GM11168 (cell line): Measurements from ENCODE around the gene TLE2.
"Not testable (repeated sequence)": the region's sequence is repeated elsewhere in the genome, so short reads cannot be mapped to it uniquely, and the experiment has no call there.

ENCODE experiments used
- in situ Hi-C: fragments of 300-500 bp; cut with MboI; formaldehyde crosslinking; loops from one replicate; pipeline ENCODE4 v1.12.0; 2022; ENCODE audit warnings: low sequenced_read_pairs; ENCODE audit not compliant: unreplicated experiment

Gene TLE2

GRCh38 chr19:3015126-3016057 is 13.7 kb downstream of the TLE2 start:
- in situ Hi-C loops = no loop called here

- in situ Hi-C loops = no loop called here
Observed at GRCh38 chr19:3014135-3014534, 14.9 kb downstream of the TLE2 start.

DNA sequence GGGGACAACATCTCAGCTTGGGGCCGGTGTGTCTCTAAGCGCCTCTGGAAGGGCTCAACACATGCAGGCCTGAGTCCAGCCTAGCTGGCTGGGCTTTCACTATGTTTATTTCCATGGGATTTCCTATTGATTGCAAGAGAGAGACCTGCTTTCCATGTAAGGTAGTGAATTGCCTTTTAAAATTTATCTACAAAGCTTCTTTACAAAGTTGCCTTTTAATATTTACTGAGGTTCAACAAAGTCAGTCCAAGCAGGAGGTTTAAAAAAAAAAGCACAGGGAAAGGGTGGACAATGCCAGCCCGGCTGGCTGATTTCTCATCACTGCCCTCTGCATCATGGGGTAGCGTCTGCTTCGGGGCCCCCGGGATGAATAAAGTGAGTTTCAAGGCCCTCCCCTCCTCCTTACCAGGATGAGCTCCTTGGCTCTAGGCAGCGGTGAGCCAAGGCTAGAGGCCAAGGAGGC is 15.8 kb downstream of the TLE2 start:
- in situ Hi-C loops = no loop called here

DNA sequence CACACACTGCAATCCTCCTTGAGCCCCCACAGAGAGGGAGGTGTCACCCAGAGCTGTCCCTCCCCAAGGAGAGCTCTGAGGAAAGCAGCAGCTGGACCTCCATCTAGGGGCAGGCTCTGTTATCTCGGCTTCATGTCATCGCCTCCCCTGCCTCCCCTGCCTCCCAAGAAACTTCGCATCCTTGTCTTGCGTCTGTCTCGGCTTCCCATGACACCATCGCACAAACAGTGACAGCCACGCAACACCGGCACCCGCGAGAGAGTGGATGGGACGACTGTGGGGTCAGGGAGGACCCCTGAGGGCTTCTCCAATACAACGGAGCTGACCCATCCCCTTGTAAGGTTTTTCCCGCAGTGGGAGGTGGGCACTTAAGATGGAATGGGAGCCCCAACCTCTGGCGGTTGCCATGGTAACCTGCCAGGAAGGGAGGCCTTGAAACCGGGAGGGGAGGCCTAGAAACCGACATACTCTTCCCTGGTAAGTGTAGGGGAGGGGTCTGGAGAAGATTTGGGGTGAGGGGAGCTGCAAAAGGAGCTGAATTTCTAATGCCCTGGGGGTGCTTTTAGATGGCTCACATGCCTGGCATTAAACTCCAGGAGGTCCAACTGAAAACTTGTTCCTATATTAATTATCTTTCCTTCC is 16.3 kb downstream of the TLE2 start:
- in situ Hi-C loops = no loop called here

DNA sequence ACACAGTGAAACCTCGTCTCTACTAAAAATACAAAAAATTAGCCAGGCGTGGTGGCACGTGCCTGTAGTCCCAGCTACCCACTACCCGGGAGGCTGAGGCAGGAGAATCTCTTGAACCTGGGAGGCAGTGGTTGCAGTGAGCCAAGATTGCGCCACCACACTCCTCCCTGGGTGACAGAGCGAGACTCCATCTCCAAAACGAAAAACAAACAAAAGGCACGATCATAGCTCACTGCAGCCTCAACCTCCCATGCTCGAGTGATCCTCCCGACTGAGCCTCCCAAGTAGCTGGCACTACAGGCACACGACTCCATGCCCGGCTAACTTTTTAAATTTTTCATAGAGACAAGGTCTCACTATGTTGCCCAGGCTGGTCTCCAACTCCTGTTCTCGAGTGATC is 17.0 kb downstream of the TLE2 start:
- in situ Hi-C loops = not testable (repeated sequence)

- in situ Hi-C loops = no loop called here
Observed at GRCh38 chr19:3010871-3011270, 18.2 kb downstream of the TLE2 start.

DNA sequence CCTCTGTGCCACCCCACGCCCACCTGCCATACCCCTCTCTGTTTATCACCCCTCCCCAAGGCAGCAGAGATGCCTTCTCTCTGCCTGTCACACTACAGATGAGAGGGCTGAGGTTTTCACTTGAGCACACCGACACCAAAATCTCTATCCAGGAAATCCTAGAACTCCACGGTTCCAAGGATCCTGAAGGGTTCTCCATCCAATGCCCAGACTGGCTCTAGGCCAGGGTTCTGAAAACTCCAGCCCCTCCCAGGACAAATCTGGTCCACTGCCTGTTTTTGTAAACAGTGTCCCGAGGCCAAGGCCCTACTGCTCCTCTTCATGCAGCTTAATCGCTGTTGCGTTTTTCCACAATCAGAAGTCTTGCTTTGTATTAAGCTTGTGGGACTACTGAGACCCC is 20.1 kb downstream of the TLE2 start:
- in situ Hi-C loops = no loop called here

DNA sequence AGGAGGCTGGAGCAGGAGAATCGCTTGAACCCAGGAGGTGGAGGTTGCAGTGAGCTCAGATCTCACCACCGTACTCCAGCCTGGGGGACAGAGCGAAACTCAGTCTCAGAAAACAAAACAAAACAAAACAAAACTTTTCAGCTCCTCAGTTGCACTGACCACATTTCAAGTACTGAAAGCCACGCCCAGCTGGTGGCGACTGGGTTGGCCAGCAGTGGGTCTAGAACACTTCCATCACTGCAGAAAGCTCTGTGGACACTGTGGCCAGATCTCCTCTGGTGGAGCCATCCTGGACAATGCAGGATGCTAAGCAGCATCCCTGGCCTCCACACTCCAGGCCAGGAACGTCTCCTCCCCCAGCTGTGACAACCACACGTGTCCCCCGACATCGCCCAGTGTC is 21.1 kb downstream of the TLE2 start:
- in situ Hi-C loops = no loop called here

- in situ Hi-C loops = no loop called here
Observed at GRCh38 chr19:3006075-3006767, 22.9 kb downstream of the TLE2 start.

DNA sequence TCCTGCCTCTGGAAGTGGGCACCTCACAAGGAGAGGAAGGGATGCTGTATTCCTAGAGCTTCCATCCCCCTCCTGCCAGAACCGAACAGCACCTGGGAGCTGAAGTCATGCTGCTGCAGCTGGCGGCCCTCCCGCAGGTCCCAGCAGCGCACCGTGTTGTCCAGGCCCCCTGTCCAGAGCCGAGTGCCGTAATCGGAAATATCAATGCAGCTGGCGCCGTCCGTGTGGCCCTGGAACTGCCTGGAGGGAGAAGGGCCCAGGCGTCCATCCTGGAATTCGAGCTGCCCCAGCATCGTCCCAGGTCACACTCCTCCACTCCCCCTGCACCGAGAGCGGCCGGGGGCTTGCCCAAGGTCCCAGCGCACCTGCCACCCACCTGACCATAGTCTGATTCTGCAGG is 23.7 kb downstream of the TLE2 start:
- in situ Hi-C loops = no loop called here

- in situ Hi-C loops = no loop called here
Observed at GRCh38 chr19:3004522-3004921, 24.6 kb downstream of the TLE2 start.

GRCh38 chr19:3003046-3003445 is 26.0 kb downstream of the TLE2 start:
- in situ Hi-C loops = no loop called here

- in situ Hi-C loops = no loop called here
Observed at GRCh38 chr19:3001235-3001800, 27.8 kb downstream of the TLE2 start.

GRCh38 chr19:2998642-2999041 is 30.4 kb downstream of the TLE2 start:
- in situ Hi-C loops = no loop called here

DNA sequence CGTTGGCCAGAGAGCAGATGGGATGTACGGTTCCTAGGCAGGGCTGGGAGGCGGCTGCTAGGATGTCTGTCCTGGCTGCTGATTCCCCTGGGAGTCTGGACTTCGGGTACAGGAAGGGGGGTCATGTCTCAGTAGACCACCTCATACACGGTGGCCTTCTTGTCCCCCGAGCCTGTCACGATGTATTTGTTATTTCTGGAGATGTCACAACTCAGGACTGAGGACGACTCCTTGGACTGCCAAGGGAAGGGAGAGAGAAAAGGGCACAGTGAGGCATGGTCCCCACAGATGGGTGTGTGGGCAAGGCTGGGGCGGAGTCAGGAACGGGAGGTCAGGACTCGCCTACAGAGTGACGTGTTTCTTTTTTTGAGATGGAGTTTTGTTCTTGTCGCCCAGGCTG is 31.4 kb downstream of the TLE2 start:
- in situ Hi-C loops = no loop called here

- in situ Hi-C loops = no loop called here
Observed at GRCh38 chr19:2994588-2995131, 34.4 kb downstream of the TLE2 start.

DNA sequence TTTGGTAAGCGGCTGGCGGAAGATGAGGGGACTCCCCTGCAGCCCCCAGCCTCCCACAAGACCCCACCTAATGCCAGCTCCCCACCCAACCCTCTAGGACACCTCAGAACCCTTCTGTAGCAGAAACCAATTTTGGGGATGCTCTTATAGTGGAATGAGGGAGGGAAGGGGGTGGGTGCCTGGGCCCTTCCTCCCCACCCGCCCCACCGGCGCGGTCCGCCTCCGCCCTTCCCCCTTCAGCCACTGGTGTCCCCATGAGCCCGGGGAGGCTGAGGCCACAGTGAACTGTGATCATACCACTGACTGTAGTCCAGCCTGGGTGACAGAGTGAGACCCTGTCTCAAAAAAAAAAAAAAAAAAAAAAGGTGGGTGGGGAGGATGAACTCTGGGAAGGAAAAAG is 35.5 kb downstream of the TLE2 start:
- in situ Hi-C loops = no loop called here

- in situ Hi-C loops = no loop called here
Observed at GRCh38 chr19:2992958-2993357, 36.1 kb downstream of the TLE2 start.

DNA sequence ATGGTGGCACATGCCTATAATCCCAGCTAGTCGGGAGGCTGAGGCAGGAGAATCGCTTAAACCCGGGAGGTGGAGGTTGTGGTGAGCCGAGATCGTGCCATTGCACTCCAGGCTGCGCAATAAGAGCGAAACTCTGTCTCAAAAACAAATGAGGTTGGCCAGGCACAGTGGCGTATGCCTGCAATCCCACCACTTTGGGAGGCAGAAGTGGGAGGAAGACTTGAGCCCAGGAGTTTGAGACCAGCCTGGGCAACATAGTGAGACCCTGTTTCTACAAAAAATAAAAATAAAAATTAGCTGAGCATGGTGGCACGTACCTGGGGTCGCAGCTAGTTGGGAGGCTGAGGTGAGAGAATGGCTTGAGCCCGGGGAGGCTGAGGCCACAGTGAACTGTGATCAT is 36.7 kb downstream of the TLE2 start:
- in situ Hi-C loops = not testable (repeated sequence)

GRCh38 chr19:2989236-2989946 is 39.7 kb downstream of the TLE2 start:
- in situ Hi-C loops = no loop called here
